SW 1271 (cell line): Measurements from ENCODE around the gene KRTAP10-8.
"Not testable (repeated sequence)": the region's sequence is repeated elsewhere in the genome, so short reads cannot be mapped to it uniquely, and the experiment has no call there.

Source experiments
- DNase-seq, 2 experiments: peaks; one replicate each; lab custom pipeline; 2025; lab: John Stamatoyannopoulos, UW

The KRTAP10-8 gene

DNA sequence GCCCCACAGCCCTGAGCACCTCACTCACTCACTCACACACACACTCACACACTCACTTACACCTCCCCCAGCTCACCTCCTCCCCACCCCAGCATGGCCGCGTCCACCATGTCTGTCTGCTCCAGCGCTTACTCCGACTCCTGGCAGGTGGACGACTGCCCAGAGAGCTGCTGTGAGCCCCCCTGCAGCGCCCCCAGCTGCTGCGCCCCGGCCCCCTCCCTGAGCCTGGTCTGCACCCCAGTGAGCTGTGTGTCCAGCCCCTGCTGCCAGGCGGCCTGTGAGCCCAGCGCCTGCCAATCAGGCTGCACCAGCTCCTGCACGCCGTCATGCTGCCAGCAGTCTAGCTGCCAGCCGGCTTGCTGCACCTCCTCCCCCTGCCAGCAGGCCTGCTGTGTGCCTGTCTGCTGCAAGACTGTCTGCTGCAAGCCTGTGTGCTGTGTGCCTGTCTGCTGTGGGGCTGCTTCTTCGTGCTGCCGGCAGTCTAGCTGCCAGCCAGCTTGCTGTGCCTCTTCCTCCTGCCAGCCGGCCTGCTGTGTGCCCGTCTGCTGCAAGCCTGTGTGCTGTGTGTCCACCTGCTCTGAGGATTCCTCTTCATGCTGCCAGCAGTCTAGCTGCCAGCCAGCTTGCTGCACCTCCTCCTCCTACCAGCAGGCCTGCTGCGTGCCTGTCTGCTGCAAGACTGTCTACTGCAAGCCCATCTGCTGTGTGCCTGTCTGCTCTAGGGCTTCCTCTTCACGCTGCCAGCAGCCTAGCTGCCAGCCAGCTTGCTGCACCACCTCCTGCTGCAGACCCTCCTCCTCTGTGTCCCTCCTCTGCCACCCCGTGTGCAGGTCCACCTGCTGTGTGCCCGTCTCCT lies 34.7 kb downstream of the KRTAP10-8 start, which contains the start of gene KRTAP10-11:
TSS of gene KRTAP10-11 (plus strand) at position 49 of the 856 bp plus-strand sequence. CDS start at position 94, 45 bp downstream.
- not testable (repeated sequence) for DNase-seq

DNA sequence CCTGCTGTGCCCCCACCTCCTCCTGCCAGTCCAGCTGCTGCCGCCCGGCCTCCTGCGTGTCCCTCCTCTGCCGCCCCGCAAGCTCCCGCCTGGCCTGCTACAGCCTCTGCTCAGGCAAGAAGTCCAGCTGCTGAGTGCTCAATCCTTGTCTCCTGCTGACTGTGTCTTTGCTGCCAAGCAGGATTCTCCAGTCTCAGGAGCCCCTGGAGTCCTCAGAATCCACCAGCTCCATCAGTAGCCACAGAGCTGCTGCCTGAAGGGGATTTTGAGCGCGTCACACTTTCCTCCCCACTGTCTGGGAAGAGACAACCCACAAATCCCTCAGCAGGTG lies 35.3 kb downstream of the KRTAP10-8 start:
- no peak for DNase-seq

DNA sequence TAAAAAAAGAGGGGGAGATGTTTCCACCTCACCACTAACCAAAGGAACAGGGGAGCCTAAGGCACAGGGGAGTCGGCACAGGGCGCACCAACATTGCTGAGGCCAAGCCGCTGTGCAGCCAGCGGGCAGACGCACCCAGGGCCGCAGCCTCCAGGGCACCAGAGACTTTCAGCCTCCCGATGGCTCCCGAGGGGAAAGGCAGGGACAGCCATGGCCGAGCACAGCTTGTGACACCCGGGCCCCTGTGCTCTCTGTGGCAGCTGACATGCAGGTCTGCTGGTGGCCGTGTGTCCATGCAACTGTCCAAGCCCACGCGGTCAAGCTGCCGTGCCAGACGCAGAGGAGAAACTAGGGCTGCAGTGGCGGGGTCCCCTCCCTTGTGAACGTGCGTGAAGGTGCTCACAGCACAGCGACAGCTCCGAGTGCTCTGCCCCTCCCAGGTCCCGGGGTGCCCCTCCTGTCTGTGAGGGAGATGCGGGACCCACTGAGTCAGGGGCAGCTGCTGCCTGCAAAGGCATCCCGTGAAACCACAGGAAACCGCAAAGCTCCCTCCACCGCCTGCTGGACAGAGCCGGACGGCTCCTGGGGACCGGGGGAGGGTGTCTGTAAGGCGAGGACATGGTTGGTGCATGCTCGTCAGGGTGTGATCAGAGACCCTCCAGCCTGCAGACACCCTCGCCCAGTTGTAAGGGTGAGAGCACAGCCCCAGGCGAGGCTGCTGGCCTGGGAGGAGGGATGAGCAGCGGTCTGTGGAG lies 36.9 kb downstream of the KRTAP10-8 start:
- DNase-seq: no peak

DNA sequence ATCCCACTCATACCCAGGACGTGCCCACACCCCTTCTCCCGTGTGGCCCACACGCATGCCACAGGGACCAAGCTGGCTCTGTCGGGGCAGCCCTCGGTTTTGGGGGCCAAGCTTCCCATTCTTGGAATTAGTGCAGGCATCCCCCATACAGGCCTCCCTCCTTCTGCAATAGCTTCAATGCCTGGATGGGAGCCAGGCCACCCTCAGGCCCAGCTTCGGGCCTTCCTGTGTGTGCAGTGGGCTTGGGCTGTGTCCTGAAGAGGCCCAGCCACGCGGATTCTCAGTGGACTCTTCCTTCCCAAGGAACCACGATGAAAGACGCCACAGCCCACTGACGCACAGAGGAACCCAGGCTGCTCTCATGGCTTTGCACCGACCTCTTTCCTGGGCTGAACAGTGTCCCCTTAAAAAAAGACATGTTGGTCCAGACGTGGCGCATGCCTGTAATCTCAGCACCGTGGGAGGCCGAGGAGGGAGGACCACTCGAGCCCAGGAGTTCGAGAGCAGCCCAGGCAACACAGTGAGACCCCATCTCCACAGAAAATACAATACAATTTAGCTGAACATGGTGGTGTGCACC lies 37.7 kb downstream of the KRTAP10-8 start:
- no peak for DNase-seq

DNA sequence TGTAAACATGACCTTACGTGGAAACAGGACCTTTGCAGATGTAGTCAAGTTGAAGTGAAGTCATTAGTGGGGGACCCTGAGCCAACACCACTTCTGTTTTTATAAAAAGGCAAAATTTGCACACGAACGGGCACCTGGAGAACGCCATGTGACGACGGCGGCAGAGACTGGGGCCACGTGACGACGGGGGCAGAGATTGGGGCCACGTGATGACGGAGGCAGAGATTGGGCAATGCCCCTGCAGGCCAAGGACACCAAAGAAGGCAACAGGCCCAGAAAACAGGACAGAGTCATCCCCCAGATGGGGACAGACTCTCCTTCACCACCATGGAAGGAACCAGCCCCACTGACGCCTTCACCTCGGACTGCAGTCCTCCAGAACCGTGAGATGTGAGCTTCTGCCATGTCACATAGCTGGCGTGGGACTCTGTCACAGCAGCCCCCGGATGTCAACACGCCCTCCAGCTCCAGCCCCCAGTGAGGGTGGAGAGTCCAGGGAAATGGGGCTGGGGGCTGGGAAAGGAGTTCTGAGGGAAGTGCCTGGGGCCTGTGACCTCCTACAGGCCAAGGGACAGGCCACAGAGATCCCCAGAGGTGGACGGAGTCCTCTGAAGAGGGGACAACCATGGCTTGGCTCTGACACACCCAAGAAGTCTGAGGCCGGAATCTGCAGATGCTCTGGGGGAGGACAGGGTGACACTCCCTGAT lies 38.5 kb downstream of the KRTAP10-8 start:
- DNase-seq: no peak

DNA sequence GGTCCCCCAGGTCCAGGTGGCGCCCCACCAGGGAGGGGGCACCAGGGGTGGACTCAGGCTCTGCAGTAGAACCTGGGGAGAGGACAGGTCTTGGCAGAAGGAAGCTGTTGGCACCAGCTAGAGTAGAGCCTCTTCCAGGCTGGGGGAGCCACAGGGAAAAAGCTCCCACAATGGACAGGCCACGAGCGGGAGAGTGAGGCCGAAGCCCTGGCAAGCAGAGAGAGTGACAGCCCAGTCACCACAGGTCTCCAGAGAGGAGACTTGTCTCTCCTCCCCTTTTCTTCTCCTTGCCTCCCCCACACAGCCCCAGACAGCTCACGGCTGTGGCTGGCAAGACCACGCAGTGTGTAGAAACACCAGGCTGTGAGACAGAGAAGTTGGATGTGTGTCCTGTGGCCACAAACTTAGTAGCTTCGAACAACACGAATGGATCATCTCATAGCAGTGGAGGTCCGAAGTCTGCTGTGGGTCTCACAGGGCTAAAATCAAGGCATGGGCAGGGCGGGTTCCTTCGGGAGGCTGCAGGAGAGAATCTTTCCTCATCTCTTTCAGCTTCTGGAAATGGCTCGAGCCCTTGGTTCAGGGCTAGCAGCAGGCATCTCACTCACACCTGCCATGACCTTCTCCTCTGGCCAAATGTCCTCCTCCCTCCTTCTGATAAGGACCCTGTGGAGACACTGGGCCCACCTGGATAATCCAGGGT lies 39.2 kb downstream of the KRTAP10-8 start:
- no peak for DNase-seq

DNA sequence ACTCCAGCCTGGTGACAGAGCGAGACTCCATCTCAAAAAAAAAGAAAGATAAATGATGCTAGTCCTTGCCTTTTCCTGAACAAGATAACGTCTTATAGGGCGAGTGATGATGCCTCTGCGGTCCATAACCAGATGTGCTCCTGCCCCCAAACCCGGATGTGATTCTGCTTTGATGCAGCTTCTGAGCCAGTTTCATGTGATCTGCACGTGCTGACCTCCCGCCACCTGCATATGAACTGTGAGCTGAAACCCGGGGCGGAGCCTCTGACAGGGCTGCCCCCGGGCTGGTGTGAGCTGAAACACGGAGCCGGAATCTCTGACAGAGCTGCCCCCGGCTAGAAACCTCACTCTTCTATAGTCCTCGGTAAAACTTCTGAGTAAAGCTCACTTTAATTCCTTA lies 41.2 kb downstream of the KRTAP10-8 start:
- no peak for DNase-seq

DNA sequence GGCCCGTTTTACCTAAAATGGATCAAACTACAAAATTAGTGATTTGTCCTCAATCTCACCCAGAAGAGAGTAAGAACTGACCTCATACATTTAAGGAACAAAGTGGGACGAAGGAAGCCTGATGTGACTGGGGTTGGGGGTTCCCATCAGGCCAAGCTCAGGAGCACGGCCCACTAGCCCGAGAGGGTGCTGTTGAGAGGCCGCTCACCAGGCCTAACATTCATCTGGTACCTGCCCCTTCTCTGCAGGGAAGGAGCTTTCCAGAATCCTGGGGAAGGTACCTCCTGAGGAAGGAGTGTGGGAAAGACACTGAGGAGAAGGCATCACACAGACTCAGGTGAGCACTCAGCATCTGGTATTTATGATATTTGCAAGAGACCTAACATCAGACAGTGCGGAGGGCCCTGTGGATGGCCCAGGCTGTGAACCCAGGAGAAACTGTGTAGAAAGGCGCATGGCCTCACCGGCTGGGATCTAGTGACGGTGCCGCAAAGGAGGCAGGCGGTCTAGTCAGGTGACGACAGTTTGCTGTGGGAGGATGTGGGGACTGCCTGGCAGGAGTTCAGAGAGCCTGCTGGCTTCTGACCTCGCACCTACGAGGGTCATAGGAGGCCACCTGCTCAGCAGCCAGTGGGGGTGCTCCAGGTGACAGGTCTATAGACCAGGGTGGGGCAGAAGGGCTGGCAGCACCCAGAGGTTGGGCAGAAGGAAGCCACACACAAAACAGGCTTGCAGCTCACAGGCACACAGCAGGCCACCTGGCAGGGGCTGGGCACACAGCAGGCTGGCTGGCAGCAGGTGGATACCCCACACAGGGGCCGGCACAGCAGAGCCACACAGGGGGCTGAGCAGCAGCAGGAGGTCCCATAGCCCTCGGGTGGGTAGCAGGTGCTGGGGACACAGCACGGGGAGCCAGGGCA lies 42.0 kb downstream of the KRTAP10-8 start:
- DNase-seq: no peak

DNA sequence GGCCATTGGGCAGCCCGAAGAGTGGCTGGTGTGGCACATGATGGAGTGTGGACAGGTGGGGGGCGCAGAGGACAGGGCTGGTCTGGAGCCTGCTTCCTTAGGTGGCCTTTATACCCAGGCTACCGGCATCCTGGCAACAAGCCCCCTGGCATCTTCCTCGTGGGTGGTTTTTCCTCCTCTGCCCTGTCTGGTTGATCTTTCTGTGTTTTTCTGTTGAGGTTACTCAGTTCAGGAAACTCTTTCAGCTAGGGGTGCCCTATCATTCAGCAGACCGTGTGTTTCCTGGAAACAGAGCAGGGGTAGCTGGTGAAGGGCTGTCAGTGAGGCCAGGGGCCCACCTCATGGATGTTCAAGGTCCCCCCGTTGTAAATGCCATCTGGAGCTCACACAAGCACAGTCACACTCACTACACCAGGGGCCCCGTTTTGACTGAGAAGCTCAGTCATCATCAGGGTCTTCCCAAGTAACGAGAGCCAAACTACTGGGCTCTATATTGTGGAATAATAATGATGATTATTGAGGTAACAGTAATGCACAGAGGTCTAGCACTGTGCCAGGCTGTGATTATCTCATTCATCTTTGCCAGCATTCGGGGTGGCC lies 42.8 kb downstream of the KRTAP10-8 start, which contains the start of gene KRTAP12-4:
TSS of gene KRTAP12-4 (minus strand) at position 84 of the 600 bp plus-strand sequence. CDS start at position 39, 45 bp downstream.
- DNase-seq: no peak

DNA sequence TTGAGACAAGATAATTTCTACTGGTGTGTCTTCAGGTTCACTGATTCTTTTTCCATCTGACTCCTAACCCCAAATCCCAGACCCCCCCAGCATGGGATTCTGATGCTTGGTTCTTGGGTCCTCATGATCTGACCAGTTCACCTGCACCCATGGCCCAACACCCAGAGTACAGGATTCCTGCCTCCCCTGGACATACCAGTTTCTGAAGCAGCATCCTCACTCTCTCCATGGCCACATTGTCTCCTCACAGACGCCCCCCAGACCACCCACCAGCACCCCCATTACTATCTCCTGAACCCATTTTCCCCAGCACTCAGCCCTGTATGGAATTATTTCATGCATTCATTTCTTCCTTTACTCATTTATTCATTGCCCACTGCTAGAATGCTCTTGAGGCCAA lies 45.0 kb downstream of the KRTAP10-8 start:
- no peak for DNase-seq

DNA sequence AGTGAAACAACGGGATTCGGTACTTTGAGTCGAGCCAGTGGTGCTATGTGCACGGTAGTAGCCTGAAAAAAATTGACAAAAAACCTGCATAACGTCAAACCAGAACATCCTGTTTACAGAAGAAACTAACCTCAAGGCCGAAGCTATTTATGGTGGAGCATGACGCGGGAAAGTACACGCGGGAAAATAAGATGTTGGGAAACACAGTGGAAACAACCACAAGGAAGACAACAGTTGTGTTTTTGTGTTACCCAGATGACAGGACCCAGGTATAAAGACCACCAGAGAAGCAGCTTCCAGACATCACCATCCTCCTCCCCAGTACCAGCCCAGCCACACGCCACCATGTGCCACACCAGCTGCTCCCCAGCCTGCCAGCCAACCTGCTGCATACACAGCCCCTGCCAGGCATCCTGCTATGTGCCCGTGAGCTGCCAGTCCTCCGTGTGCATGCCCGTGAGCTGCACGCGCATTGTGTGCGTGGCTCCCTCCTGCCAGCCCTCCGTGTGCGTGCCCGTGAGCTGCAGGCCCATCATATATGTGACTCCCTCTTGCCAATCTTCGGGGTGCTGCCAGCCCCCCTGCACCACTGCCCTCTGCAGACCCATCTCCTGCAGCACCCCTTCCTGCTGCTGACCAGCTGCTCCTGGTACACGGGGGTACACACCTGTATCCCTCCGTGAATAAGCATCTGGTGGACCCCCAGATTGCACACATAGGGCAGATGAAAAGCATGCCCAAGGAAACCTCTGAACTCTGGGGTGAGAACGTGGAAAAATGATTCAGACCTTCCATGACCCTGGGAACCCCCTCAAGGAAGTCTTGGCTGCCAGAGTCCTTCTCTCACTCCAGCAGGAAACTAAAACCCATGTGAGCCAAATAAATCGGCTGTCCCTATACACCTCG lies 46.0 kb downstream of the KRTAP10-8 start, which contains the start of gene KRTAP12-3:
TSS of gene KRTAP12-3 (plus strand) at position 298 of the 906 bp plus-strand sequence. CDS start at position 346, 48 bp downstream.
- DNase-seq: no peak

DNA sequence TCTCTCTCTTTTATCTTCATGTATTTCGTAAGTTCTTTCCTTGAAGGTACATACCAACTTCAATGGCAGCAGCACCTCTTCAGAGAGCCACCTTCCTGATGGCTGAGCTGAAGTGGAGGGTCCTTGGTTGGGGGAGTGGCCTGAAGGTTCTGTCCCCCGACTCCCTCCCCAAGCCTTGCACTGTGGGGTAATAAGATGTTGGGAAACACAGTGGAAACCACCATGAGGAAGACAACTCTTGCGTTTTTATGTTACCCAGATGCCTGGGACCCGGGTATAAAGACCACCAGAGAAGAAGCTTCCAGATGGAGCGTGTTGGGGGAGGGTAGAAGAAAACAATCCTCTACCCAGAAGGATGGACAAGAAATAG lies 46.6 kb downstream of the KRTAP10-8 start:
- DNase-seq: no peak

DNA sequence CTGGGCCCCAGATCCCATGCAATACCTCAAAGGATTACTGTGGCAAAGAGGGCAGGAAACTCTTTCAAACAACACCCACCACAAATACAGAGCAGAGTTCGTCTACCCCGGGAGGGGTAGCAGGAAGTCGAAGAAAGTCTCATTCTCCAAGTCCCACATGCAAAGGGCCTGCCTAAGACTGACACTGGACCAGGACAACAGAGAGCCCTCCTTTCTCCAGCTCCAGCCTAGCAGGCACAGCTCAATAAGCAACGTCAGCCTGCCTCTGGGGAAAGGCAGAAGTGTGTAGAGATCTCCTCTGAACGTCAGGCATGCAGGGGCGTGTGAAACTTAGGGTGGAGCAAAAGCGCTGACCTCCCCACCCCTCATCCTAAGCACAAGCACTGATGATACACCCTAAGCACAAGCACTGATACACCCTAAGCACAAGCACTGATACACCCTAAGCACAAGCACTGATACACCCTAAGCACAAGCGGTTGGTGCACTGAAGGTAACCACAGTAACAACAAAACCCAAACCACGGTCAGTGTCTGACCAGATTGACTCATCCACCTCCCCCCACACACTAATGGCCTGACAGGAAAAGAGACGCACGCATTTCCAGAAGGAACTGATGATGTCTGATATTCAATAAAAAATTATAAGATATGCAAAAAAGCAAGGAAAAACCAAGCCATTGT lies 47.2 kb downstream of the KRTAP10-8 start:
- DNase-seq: no peak

DNA sequence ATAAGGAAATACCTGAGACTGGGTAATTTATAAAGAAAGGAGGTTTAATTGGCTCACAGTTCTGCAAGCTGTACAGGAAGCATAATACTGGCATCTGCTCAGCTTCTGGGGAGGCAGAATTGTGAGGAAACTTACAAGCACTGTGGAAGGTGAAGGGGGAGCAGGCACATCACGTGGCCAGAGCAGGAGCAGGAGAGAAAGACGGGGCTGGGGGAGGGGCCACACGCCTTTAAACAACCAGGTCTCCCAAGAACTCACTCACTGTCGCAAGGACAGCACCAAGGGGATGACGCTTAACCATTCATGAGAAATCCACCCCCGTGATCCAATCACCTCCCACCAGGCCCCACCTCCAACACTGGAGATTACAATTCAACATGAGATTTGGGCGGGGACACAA lies 49.7 kb downstream of the KRTAP10-8 start:
- not testable (repeated sequence) for DNase-seq
